NT2/D1 (cell line): ENCODE results near the gene RHOT2.
"Not testable (repeated sequence)": the region's sequence is repeated elsewhere in the genome, so short reads cannot be mapped to it uniquely, and the experiment has no call there.

Experiments
- DNase-seq: peaks from one replicate; pipeline ENCODE4 v3.0.0-alpha.2; 2011; ENCODE audit warnings: low read depth, low spot score
- H3K27me3 ChIP-seq: 2 replicates; pipeline ENCODE4 v1.6.0; 2011; ENCODE audit warnings: mild to moderate bottlenecking; ENCODE audit not compliant: insufficient read length, insufficient read depth
- H3K36me3 ChIP-seq: 2 replicates; pipeline ENCODE4 v1.6.1; 2011; ENCODE audit warnings: mild to moderate bottlenecking, low read length, mixed read lengths; ENCODE audit not compliant: insufficient read depth, insufficient read length
- H3K4me1 ChIP-seq: 2 replicates; pipeline ENCODE4 v1.5.1; 2011; ENCODE audit not compliant: insufficient read depth, insufficient read length
- H3K4me3 ChIP-seq: 2 replicates; pipeline ENCODE4 v1.5.1; 2011; ENCODE audit warnings: low read depth; ENCODE audit not compliant: insufficient read length
- H3K9ac ChIP-seq: 2 replicates; pipeline ENCODE4 v1.6.0; 2011; ENCODE audit warnings: low read depth; ENCODE audit not compliant: insufficient read length
- H3K9me3 ChIP-seq: 2 replicates; pipeline ENCODE4 v1.5.1; 2011; ENCODE audit warnings: mild to moderate bottlenecking, low read length; ENCODE audit not compliant: insufficient read depth
- SUZ12 ChIP-seq: IDR thresholded peaks from 2 replicates; pipeline ENCODE4 v1.6.1; 2011; ENCODE audit not compliant: insufficient read length, insufficient read depth; ENCODE audit errors: extremely low read depth
- YY1 ChIP-seq: IDR thresholded peaks from 2 replicates; pipeline ENCODE4 v1.6.1; 2011; ENCODE audit not compliant: insufficient read length, insufficient read depth
- ZNF274 ChIP-seq: IDR thresholded peaks from 2 replicates; pipeline ENCODE4 v1.6.1; 2011; ENCODE audit warnings: mild to moderate bottlenecking, low read depth, low read length

The RHOT2 gene

DNA sequence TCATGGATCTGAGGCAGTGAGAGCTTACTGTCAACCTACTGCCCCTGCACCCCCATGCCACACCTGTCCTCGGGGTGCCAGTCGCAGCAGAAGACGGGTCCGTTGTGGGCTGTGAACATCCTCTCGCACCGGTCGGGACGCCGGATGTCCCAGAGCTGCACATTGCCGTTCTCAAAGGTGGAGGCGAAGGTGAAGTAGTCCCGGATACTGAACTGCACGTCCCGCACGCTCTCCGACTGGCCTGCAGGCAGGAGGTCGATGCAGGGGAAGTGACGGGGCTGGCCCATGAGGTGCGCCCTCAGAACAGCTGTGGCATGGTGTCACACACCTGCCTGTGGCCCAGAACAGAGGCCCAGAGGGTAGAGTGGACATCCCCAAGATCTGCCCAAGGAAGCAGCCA is 19.6 kb downstream of the RHOT2 start:
- Histone ChIP-seq H3K4me3 (no peak overlapping the region), H3K36me3 (peaks cover 60% of the 10 kb centered on the region), H3K9ac (no peak overlapping the region), H3K9me3 (no peaks in the 10 kb centered on the region), H3K4me1 (peaks cover 23% of the 10 kb centered on the region), H3K27me3 (peaks cover 11% of the 10 kb centered on the region)
- DNase-seq: no peak
- TF ChIP-seq YY1 (no peak), ZNF274 (no peak), SUZ12 (no peak)

DNA sequence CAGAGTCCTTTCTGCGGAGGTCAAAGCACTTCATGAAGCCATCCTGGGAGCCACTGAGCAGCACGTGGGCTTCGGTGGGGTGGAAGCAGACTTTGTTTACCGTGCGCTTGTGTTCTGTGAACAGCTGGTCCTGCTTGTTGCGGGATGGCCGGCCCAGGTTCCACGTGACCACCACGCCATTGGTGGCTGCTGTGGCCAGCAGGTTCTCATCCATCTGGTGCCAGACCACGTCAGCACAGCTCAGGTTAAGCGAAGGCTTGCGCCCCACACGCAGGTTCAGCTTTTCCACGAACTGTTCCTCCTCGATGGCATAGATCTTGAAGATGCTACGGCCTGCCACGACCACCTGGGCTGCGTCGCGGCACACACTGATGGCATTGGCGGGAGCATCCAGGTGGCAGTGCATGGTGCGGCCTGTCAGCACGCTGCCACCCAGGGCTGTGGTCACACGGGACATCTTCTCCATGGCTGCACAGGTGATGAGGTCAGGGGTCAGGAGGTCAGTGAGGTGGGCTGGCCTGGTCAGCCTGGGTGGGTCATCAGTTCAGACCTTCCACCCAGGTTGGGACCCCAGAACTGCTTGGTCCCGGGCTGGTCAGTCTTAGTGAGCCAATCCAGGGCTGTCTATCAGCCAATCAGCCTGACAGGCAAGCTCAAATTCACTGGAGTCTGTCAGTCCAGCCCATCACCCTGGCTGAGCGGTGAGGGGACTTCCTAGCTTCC is 21.4 kb downstream of the RHOT2 start:
- TF ChIP-seq YY1 (no peak), SUZ12 (no peak), ZNF274 (no peak)
- peaks cover 50% of the 10 kb centered on the region for H3K36me3 ChIP-seq
- peak overlapping the region; percentile 93 for H3K4me3 ChIP-seq
- peak overlapping the region; percentile 96 for H3K9ac ChIP-seq
- DNase-seq: no peak
- H3K27me3 ChIP-seq: peaks cover 28% of the 10 kb centered on the region
- H3K4me1 ChIP-seq: peaks cover 15% of the 10 kb centered on the region
- no peaks in the 10 kb centered on the region for H3K9me3 ChIP-seq

- peaks cover 33% of the 10 kb centered on the region for H3K36me3 ChIP-seq
- DNase-seq: not testable (repeated sequence)
- H3K27me3 ChIP-seq: peaks cover 46% of the 10 kb centered on the region
These were observed 23.3 kb downstream of the RHOT2 start for GRCh38 chr16:691242-691641.

GRCh38 chr16:692356-693108 is 24.6 kb downstream of the RHOT2 start:
- TF ChIP-seq SUZ12 (no peak), YY1 (no peak), ZNF274 (no peak)
- Histone ChIP-seq H3K9ac (no peak overlapping the region), H3K9me3 (no peaks in the 10 kb centered on the region), H3K4me3 (no peak overlapping the region), H3K4me1 (peaks cover 17% of the 10 kb centered on the region), H3K36me3 (peaks cover 20% of the 10 kb centered on the region), H3K27me3 (peaks cover 58% of the 10 kb centered on the region)
- no peak for DNase-seq

More at GRCh38 chr16:691242-691641, 23.3 kb downstream of the RHOT2 start:
- not testable (repeated sequence) for H3K9me3 ChIP-seq, H3K9ac ChIP-seq, H3K4me3 ChIP-seq
- peaks cover 20% of the 10 kb centered on the region for H3K4me1 ChIP-seq

- Histone ChIP-seq H3K4me3 (no peak overlapping the region), H3K9ac (no peak overlapping the region), H3K36me3 (peaks cover 11% of the 10 kb centered on the region), H3K27me3 (peaks cover 64% of the 10 kb centered on the region), H3K9me3 (no peaks in the 10 kb centered on the region), H3K4me1 (peaks cover 17% of the 10 kb centered on the region)
- TF ChIP-seq SUZ12 (no peak), ZNF274 (no peak), YY1 (no peak)
- no peak for DNase-seq
These were observed 25.4 kb downstream of the RHOT2 start for GRCh38 chr16:693364-693763.

DNA sequence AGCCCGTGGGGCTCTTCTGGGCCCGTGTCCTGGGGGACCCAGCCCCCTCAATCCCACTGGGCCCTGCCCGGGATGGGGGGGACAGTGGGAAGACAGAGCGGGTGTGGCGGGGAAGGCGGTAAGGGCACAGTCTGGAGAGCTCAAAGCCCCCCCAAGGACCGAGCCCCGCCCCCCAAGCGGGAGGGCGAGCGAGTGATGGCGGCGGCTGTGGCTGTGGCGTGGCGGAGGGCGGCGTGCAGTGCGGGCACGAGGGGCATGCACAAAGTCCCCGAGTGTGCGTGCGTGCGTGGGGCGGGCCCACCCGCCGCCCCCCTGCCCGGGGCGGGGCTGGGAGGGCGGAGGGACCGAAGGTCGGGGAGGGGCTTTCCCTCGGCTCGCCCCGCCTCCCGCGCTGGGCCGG is 25.8 kb downstream of the RHOT2 start:
- H3K27me3 ChIP-seq: peaks cover 67% of the 10 kb centered on the region
- TF ChIP-seq YY1: no peak
- no peak for TF ChIP-seq ZNF274
- no peak for TF ChIP-seq SUZ12
- H3K9ac ChIP-seq: no peak overlapping the region
- H3K9me3 ChIP-seq: no peaks in the 10 kb centered on the region
- DNase-seq: no peak
- H3K4me1 ChIP-seq: peaks cover 17% of the 10 kb centered on the region
- peaks cover 7% of the 10 kb centered on the region for H3K36me3 ChIP-seq
- H3K4me3 ChIP-seq: no peak overlapping the region

DNA sequence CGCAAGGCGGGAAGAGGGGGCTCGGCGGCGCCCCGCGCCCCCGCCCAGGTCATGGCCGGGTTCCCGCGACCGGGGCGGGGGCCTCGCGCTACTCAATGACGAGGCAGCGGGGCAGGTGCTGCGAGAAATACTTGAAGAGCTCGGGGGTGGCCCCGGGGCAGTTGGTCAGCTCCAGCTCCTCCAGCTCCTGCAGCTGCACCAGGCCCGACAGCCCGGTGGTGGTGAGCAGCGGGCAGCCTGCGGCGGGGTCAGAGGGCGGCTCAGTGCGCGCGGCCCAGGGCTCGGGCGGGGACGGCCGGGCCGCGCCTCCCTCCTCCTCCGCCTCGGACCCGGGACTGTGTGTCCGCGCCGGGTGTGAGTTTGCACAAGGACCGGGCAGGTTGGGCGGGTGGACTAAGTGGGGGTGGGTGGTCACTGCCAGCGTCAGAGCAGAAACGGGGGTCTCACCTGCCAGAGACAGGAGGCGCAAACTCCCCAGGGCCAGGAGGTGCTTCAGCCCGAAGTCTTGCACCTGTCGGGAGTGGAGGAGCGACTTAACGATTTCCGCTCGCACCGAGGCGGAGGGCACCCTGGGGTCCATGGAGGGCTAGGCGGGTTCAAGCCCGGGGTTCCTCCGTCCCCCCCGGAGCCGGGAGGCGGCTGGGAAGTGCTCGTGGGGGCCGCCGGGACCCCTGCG is 26.4 kb downstream of the RHOT2 start:
- Histone ChIP-seq H3K9ac (peak overlapping the region; percentile 70), H3K4me3 (peak overlapping the region; percentile 11), H3K36me3 (peaks cover 2% of the 10 kb centered on the region), H3K9me3 (no peaks in the 10 kb centered on the region), H3K27me3 (peaks cover 72% of the 10 kb centered on the region), H3K4me1 (peaks cover 12% of the 10 kb centered on the region)
- TF ChIP-seq SUZ12: no peak
- TF ChIP-seq ZNF274: no peak
- no peak for DNase-seq
